Spleen (tissue), 11 donors: ENCODE measurements around the gene PIGV. TPM values are rescaled to one million over a fixed set of nuclear protein-coding genes. Genes with fewer than 3 reads are reported as not detected.
A peak's percentile ranks its signal among the peaks of the same experiment; 100 is the strongest.
"Not testable (repeated sequence)": the region's sequence is repeated elsewhere in the genome, so short reads cannot be mapped to it uniquely, and the experiment has no call there.

Experiments
- DNase-seq: peaks from one replicate; pipeline ENCODE4 v3.0.0-alpha.2; 2020
- H3K27ac ChIP-seq, 8 donors: fragments of 200-600 bp; sonication (generic) in 7 of 8; 1 replicate in 4 of 8; 2 replicates in 4 of 8; pipeline versions ENCODE4 v1.5.0 to v1.8.0; 2016 to 2021; ENCODE audit warnings: inconsistent platforms in 4 of 8, mild to moderate bottlenecking in 4 of 8, moderate library complexity in 1 of 8
- H3K27me3 ChIP-seq, 7 donors: fragments of 200-600 bp; sonication (generic) in 6 of 7; replicated peaks in 1 of 7; 1 replicate in 4 of 7; 2 replicates in 3 of 7; pipeline versions ENCODE4 v1.5.0 to v1.8.0; 2016 to 2021; ENCODE audit warnings: inconsistent platforms in 3 of 7, mild to moderate bottlenecking in 1 of 7
- H3K36me3 ChIP-seq, 6 donors: fragments of 200-600 bp; sonication (generic) in 5 of 6; 1 replicate in 4 of 6; 2 replicates in 2 of 6; pipeline versions ENCODE4 v1.5.0 to v1.8.0; 2016 to 2021; ENCODE audit warnings: inconsistent platforms in 2 of 6
- H3K4me1 ChIP-seq, 6 donors: fragments of 200-600 bp; sonication (generic) in 5 of 6; 1 replicate in 3 of 6; 2 replicates in 3 of 6; pipeline versions ENCODE4 v1.5.0 to v1.8.0; 2016 to 2021; ENCODE audit warnings: inconsistent platforms in 3 of 6
- H3K4me3 ChIP-seq, 8 donors: fragments of 200-600 bp; sonication (generic) in 7 of 8; 1 replicate in 4 of 8; 2 replicates in 4 of 8; pipeline versions ENCODE4 v1.5.0 to v1.8.0; 2016 to 2021; ENCODE audit warnings: inconsistent platforms in 4 of 8, mild to moderate bottlenecking in 4 of 8, moderate library complexity in 2 of 8
- H3K9me3 ChIP-seq, 8 donors: fragments of 200-600 bp; sonication (generic) in 7 of 8; 1 replicate in 4 of 8; 2 replicates in 4 of 8; pipeline versions ENCODE4 v1.5.0 to v1.8.0; 2016 to 2021; ENCODE audit warnings: inconsistent platforms in 4 of 8
- POLR2A ChIP-seq, 3 donors: fragments of 450-650 bp; IDR thresholded peaks; one replicate each; pipeline ENCODE4 v1.5.1; 2017; ENCODE audit warnings: antibody characterized with exemption in 3 of 3, mild to moderate bottlenecking in 1 of 3
- POLR2AphosphoS5 ChIP-seq, 3 donors: sonication (generic); formaldehyde crosslinking; IDR thresholded peaks; one replicate each; pipeline ENCODE4 v1.5.1; 2017; ENCODE audit warnings: antibody characterized with exemption in 3 of 3
- WGBS, 5 donors: extraction: QIAGEN DNeasy Blood & Tissue Kit in 3 of 5; methylation state at CpG; one replicate each; pipeline versions ENCODE4 v1.1.5 to v1.1.7; 2013 to 2018; 5-methylcytosine and 5-hydroxymethylcytosine counted together
- intact Hi-C: fragments of 100-400 bp; cut with DNase I; formaldehyde crosslinking; loops from one replicate; pipeline ENCODE4 v1.15.0; 2023; ENCODE audit warnings: low total_unique reads
- polyA plus RNA-seq, 3 donors: library from polyadenylated mRNA; stranded (reverse); fragments of 200-250 nt; gene quantifications; one replicate each; pipeline ENCODE4 v1.2.1, GENCODE V29; 2013
- small RNA-seq, 4 donors: library from RNA; depleted of rRNA; stranded (forward); fragments of <200 nt; gene quantifications; one replicate each; pipeline ENCODE3, GENCODE V24; 2016
- total RNA-seq, 7 donors: library from RNA; depleted of rRNA in 3 of 7; stranded (reverse); fragments of >200 nt in 3 of 7; fragmentation: NEBNext Ultra II Directional in 4 of 7; extraction: Animal tissue kit (Norgen Biotek cat#: 25700) in 4 of 7; gene quantifications; one replicate each; pipeline versions ENCODE4 v1.1.0 to v1.2.1, GENCODE V29; 2016 to 2021
- TF ChIP-seq, protein P1 (sequence below), 11 experiments: fragments of 200-600 bp in 7 of 11; fragments of 450-650 bp in 4 of 11; sonication (generic) in 4 of 11; IDR thresholded peaks in 8 of 11; conservative IDR thresholded peaks in 3 of 11; 1 replicate in 7 of 11; 2 replicates in 4 of 11; pipeline versions ENCODE4 v1.4.0 to v1.8.0; 2016 to 2021; ENCODE audit warnings: antibody characterized with exemption in 11 of 11, inconsistent platforms in 4 of 11, mild to moderate bottlenecking in 1 of 11
- donor health status: healthy with polysubstance abuse.
- donor health status: DM: no; HTN: no; CAD: no; lungs with moderate emphysema.
- donor health status: DM: no; HTN: no; CAD: no.
- donor health status: Bipolar disorder and iron deficiency.
- donor health status: healthy.
- donor health status: DM: no; HTN: no; CAD: no.
- donor health status: DM: yes; HTN: yes; CAD: no.

Gene PIGV
- total and polyA plus RNA-seq, 10 donors = 4.8 to 21.8 (median 10.3) TPM

DNA sequence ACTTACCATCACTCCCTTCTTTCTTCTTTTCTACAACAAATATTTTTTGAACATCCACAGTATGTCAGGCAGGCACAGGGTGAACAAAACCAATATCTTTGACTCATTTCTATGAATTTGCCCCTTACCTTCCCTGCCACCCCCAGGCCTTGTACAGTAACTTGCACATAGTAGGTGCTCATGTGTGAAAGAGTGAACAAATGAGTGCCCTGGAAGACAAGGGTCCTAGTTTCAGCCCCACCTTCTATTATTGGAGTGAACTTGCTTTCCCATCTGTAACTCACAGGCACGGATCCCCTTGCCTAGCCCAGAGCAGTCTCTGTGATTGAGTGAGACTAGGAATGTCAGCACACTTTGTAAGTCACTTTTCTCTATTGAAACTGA lies 51.6 kb downstream of the PIGV start:
- Histone ChIP-seq H3K27ac (peak overlapping the region; percentile 43 to 88 (median 72)), H3K4me1 (peaks cover 11 to 44% (median 28%) of the 10 kb centered on the region in 6 donors), H3K9me3 (no peaks in the 10 kb centered on the region), H3K27me3 (no peaks in the 10 kb centered on the region), H3K36me3 (peaks cover 0 to 99% (median 65%) of the 10 kb centered on the region in 6 donors), H3K4me3 (no peak overlapping the region)
- intact Hi-C loops = no loop called here
- no peak for DNase-seq
- no peak for TF ChIP-seq POLR2AphosphoS5 (IDR thresholded peaks at IDR 0.05)
- no peak for TF ChIP-seq POLR2A (IDR thresholded peaks at IDR 0.05)
- TF ChIP-seq, protein P1, sequence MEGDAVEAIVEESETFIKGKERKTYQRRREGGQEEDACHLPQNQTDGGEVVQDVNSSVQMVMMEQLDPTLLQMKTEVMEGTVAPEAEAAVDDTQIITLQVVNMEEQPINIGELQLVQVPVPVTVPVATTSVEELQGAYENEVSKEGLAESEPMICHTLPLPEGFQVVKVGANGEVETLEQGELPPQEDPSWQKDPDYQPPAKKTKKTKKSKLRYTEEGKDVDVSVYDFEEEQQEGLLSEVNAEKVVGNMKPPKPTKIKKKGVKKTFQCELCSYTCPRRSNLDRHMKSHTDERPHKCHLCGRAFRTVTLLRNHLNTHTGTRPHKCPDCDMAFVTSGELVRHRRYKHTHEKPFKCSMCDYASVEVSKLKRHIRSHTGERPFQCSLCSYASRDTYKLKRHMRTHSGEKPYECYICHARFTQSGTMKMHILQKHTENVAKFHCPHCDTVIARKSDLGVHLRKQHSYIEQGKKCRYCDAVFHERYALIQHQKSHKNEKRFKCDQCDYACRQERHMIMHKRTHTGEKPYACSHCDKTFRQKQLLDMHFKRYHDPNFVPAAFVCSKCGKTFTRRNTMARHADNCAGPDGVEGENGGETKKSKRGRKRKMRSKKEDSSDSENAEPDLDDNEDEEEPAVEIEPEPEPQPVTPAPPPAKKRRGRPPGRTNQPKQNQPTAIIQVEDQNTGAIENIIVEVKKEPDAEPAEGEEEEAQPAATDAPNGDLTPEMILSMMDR (IDR thresholded peaks at IDR 0.05 in 8 of 11, conservative IDR thresholded peaks at IDR 0.05 in 3 of 11) = no peak
- 86 to 100% (median 90%) methylated on average over 1 of the region's 1 CpG for WGBS, 5 donors

DNA sequence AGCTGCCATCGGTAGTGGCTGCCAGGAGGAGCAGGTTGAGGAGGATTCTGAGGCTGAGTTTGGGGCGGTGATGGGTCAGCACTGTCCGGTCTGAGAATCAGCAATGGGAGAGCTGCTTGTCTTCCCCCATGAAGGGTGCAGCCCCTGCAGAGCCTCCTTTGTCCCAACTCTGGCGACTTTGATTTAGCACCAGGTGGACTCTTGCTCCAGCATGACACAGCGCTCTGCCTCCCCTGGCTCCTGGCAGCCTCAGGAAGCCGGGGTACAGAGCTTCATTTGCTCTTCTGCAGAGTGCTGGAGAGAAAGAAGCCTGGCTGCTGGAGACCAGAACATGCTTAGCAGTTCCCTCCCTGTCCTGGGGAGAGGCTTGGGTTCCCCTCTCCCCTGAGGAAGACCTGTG lies 52.0 kb downstream of the PIGV start:
- 80 to 91% (median 85%) methylated on average over 5 to 6 of the region's 6 CpGs for WGBS, 5 donors
- Histone ChIP-seq H3K36me3 (peaks cover 0 to 99% (median 62%) of the 10 kb centered on the region in 6 donors), H3K4me1 (peaks cover 11 to 44% (median 24%) of the 10 kb centered on the region in 6 donors), H3K27ac (peak overlapping the region in 7 of 8 donors; percentile 43 to 88 (median 76)), H3K4me3 (no peak overlapping the region), H3K27me3 (no peaks in the 10 kb centered on the region), H3K9me3 (no peaks in the 10 kb centered on the region)
- no peak for DNase-seq
- intact Hi-C loops = no loop called here
- TF ChIP-seq, protein P1 (IDR thresholded peaks at IDR 0.05 in 8 of 11, conservative IDR thresholded peaks at IDR 0.05 in 3 of 11) = no peak
- TF ChIP-seq POLR2A (IDR thresholded peaks at IDR 0.05) = no peak
- no peak for TF ChIP-seq POLR2AphosphoS5 (IDR thresholded peaks at IDR 0.05)

GRCh38 chr1:26844424-26845196 lies 56.9 kb downstream of the PIGV start:
- WGBS, 5 donors = 90 to 93% (median 91%) methylated on average over 13 of the region's 13 CpGs
- DNase-seq = no peak
- H3K27me3 ChIP-seq = no peaks in the 10 kb centered on the region
- intact Hi-C loops = no loop called here
- peaks cover 0 to 14% (median 2%) of the 10 kb centered on the region in 6 donors for H3K4me1 ChIP-seq
- H3K36me3 ChIP-seq = peaks cover 0 to 96% (median 70%) of the 10 kb centered on the region in 6 donors
- no peak overlapping the region for H3K27ac ChIP-seq
- TF ChIP-seq POLR2AphosphoS5 (IDR thresholded peaks at IDR 0.05) (no peak), POLR2A (IDR thresholded peaks at IDR 0.05) (no peak)
- TF ChIP-seq, protein P1 (IDR thresholded peaks at IDR 0.05 in 8 of 11, conservative IDR thresholded peaks at IDR 0.05 in 3 of 11) = no peak
- H3K4me3 ChIP-seq = no peak overlapping the region
- no peaks in the 10 kb centered on the region for H3K9me3 ChIP-seq

- Histone ChIP-seq H3K36me3 (peaks cover 0 to 96% (median 78%) of the 10 kb centered on the region in 6 donors), H3K4me1 (peaks cover 0 to 14% (median 1%) of the 10 kb centered on the region in 6 donors)
- WGBS, 5 donors = 86 to 93% (median 91%) methylated on average over 6 of the region's 6 CpGs
- H3K9me3 ChIP-seq, H3K27ac ChIP-seq, intact Hi-C loops, DNase-seq, H3K4me3 ChIP-seq, H3K27me3 ChIP-seq: not testable (repeated sequence)
Observed at GRCh38 chr1:26847826-26848225, 60.1 kb downstream of the PIGV start.

Small RNA genes lying within 50 kb of the gene (small RNA-seq; reads per million reads assigned to genes)
- 0 reads per million in 4 donors for gene RN7SL165P

Other genes with a start within 250 kb of the PIGV start
- gene ARID1A, start 91.9 kb upstream of the PIGV start, total RNA-seq = 100 to 1,000 TPM in 3 of 7 donors, 10 to 100 TPM in 4; 86.0 to 121 (median 97.4) TPM
- 10 to 100 TPM in 2 of 3 donors, 1 to 10 TPM in 1; 9.8 to 24.2 (median 14.6) TPM for gene ARID1A, start 91.9 kb upstream of the PIGV start, polyA plus RNA-seq
- 10 to 100 TPM; 41.6 to 80.4 (median 54.4) TPM for gene ZDHHC18, start 38.7 kb downstream of the PIGV start, total RNA-seq
- 10 to 100 TPM in 1 of 3 donors, 1 to 10 TPM in 2; 6.2 to 22.0 (median 8.9) TPM for gene ZDHHC18, start 38.7 kb downstream of the PIGV start, polyA plus RNA-seq
- gene SFN, start 75.2 kb downstream of the PIGV start, total RNA-seq = under 1 TPM in 4 of 7 donors, not detected in 3; 0.51 to 0.79 (median 0.58) TPM
- gene SFN, start 75.2 kb downstream of the PIGV start, polyA plus RNA-seq = under 1 TPM; 0.27 to 0.80 (median 0.63) TPM
- gene GPN2, start 102.3 kb downstream of the PIGV start, total RNA-seq = 10 to 100 TPM; 15.2 to 28.7 (median 21.5) TPM
- gene GPN2, start 102.3 kb downstream of the PIGV start, polyA plus RNA-seq = 10 to 100 TPM; 11.6 to 15.7 (median 14.2) TPM
- 10 to 100 TPM; 14.3 to 20.2 (median 17.3) TPM for gene GPATCH3, start 112.5 kb downstream of the PIGV start, total RNA-seq
- 10 to 100 TPM; 13.3 to 25.8 (median 19.3) TPM for gene GPATCH3, start 112.5 kb downstream of the PIGV start, polyA plus RNA-seq
- gene NR0B2, start 126.0 kb downstream of the PIGV start, total RNA-seq = 10 to 100 TPM in 3 of 7 donors, 1 to 10 TPM in 4; 2.6 to 27.1 (median 10.0) TPM
- gene NR0B2, start 126.0 kb downstream of the PIGV start, polyA plus RNA-seq = 10 to 100 TPM in 1 of 3 donors, 1 to 10 TPM in 1, under 1 TPM in 1; 0.74 to 10.7 (median 5.6) TPM
- 10 to 100 TPM; 35.7 to 55.7 (median 49.3) TPM for gene NUDC, start 133.8 kb downstream of the PIGV start, total RNA-seq
- 10 to 100 TPM; 42.5 to 62.2 (median 48.8) TPM for gene NUDC, start 133.8 kb downstream of the PIGV start, polyA plus RNA-seq
- gene KDF1, start 172.5 kb downstream of the PIGV start, total RNA-seq = 1 to 10 TPM in 4 of 7 donors, under 1 TPM in 3; 0.44 to 2.1 (median 1.1) TPM
- gene KDF1, start 172.5 kb downstream of the PIGV start, polyA plus RNA-seq = 1 to 10 TPM in 1 of 3 donors, under 1 TPM in 2; 0.67 to 1.1 (median 0.89) TPM
- gene TRNP1, start 205.7 kb downstream of the PIGV start, total RNA-seq = 10 to 100 TPM in 2 of 7 donors, 1 to 10 TPM in 5; 3.1 to 18.1 (median 6.8) TPM
- gene TRNP1, start 205.7 kb downstream of the PIGV start, polyA plus RNA-seq = 1 to 10 TPM; 3.3 to 9.7 (median 6.1) TPM
- gene TENT5B, start 224.9 kb downstream of the PIGV start, total RNA-seq = under 1 TPM in 6 of 7 donors, not detected in 1; 0.43 to 0.65 (median 0.47) TPM
- gene TENT5B, start 224.9 kb downstream of the PIGV start, polyA plus RNA-seq = 1 to 10 TPM in 1 of 3 donors, under 1 TPM in 2; 0.41 to 1.0 (median 0.74) TPM